Germinal center (tissue), 1 donor: ENCODE results near the gene C13orf42.

Experiments
- DNase-seq: peaks from one replicate; pipeline ENCODE4 v3.0.0; 2012; ENCODE audit warnings: mixed read lengths, low spot score

The C13orf42 gene

GRCh38 chr13:51111174-51111573 lies at the start of gene C13orf42:
TSS of gene C13orf42 (minus strand) at chr13:51111274. CDS start at chr13:51111209, 65 bp downstream.
- no peak for DNase-seq

GRCh38 chr13:51158880-51159518 lies 47.9 kb upstream of the C13orf42 start:
- DNase-seq, result no peak

- no peak for DNase-seq
Measured at GRCh38 chr13:51158365-51158764, 47.3 kb upstream of the C13orf42 start.

GRCh38 chr13:51156648-51157047 lies 45.6 kb upstream of the C13orf42 start:
- DNase-seq, result no peak

GRCh38 chr13:51155776-51156515 lies 44.9 kb upstream of the C13orf42 start:
- DNase-seq, result no peak

GRCh38 chr13:51155161-51155560 lies 44.1 kb upstream of the C13orf42 start:
- no peak for DNase-seq

GRCh38 chr13:51154029-51154555 lies 43.0 kb upstream of the C13orf42 start:
- DNase-seq, result no peak

GRCh38 chr13:51153527-51153926 lies 42.5 kb upstream of the C13orf42 start:
- no peak for DNase-seq

GRCh38 chr13:51152701-51153100 lies 41.6 kb upstream of the C13orf42 start:
- DNase-seq, result no peak

GRCh38 chr13:51151463-51151862 lies 40.4 kb upstream of the C13orf42 start:
- DNase-seq, result no peak

- DNase-seq, result no peak
Measured at GRCh38 chr13:51148952-51149573, 38.0 kb upstream of the C13orf42 start.

- no peak for DNase-seq
Measured at GRCh38 chr13:51148223-51148951, 37.3 kb upstream of the C13orf42 start.

- DNase-seq, result no peak
Measured at GRCh38 chr13:51147732-51148131, 36.7 kb upstream of the C13orf42 start.

- DNase-seq, result no peak
Measured at GRCh38 chr13:51146667-51147066, 35.6 kb upstream of the C13orf42 start.

GRCh38 chr13:51137250-51137649 lies 26.2 kb upstream of the C13orf42 start:
- no peak for DNase-seq

- DNase-seq, result no peak
Measured at GRCh38 chr13:51136276-51136980, 25.4 kb upstream of the C13orf42 start.

- no peak for DNase-seq
Measured at GRCh38 chr13:51134763-51135365, 23.8 kb upstream of the C13orf42 start.

GRCh38 chr13:51130348-51130747 lies 19.3 kb upstream of the C13orf42 start:
- DNase-seq, result no peak

GRCh38 chr13:51125495-51126226 lies 14.6 kb upstream of the C13orf42 start:
- DNase-seq, result peak; percentile 65

GRCh38 chr13:51122868-51123566 lies 11.9 kb upstream of the C13orf42 start:
- no peak for DNase-seq
